DMS53 treated with DMSO at 0.1 percent for 48 hours (cell line): Measurements from ENCODE around the gene PIM3.
A peak's percentile ranks its signal among the peaks of the same experiment; 100 is the strongest.

Source experiments
- DNase-seq: peaks from one replicate; lab custom pipeline; 2025; ENCODE audit not compliant: unreplicated experiment; lab: John Stamatoyannopoulos, UW

The PIM3 gene

GRCh38 chr22:49954991-49955580 is 5.5 kb upstream of the PIM3 start:
- DNase-seq, result no peak

GRCh38 chr22:49955581-49956417 is 4.8 kb upstream of the PIM3 start:
- no peak for DNase-seq

GRCh38 chr22:49956418-49956770 is 4.2 kb upstream of the PIM3 start:
- DNase-seq, result no peak

- DNase-seq, result no peak
Measured at GRCh38 chr22:49956914-49957825, 3.4 kb upstream of the PIM3 start.

- DNase-seq, result no peak
Measured at GRCh38 chr22:49957826-49958365, 2.7 kb upstream of the PIM3 start.

GRCh38 chr22:49958366-49958921 is 2.1 kb upstream of the PIM3 start:
- DNase-seq, result no peak

- peak; percentile 24 for DNase-seq
Measured at GRCh38 chr22:49958931-49959781, 1.4 kb upstream of the PIM3 start.

- no peak for DNase-seq
Measured at GRCh38 chr22:49959782-49960158, 802 bp upstream of the PIM3 start.

GRCh38 chr22:49961005-49961600 is 531 bp downstream of the PIM3 start:
- DNase-seq, result no peak

- DNase-seq, result no peak
Measured at GRCh38 chr22:49961601-49962011, 1.0 kb downstream of the PIM3 start.

GRCh38 chr22:49962012-49962750 is 1.6 kb downstream of the PIM3 start:
- DNase-seq, result peak; percentile 63

- DNase-seq, result no peak
Measured at GRCh38 chr22:49962751-49963646, 2.4 kb downstream of the PIM3 start.

GRCh38 chr22:49963647-49964026 is 3.1 kb downstream of the PIM3 start:
- no peak for DNase-seq

- no peak for DNase-seq
Measured at GRCh38 chr22:49964136-49965090, 3.8 kb downstream of the PIM3 start.

GRCh38 chr22:49965091-49966040 is 4.8 kb downstream of the PIM3 start:
- no peak for DNase-seq
